ENCODE measurements around the gene WDR86.

WDR86 gene

DNA sequence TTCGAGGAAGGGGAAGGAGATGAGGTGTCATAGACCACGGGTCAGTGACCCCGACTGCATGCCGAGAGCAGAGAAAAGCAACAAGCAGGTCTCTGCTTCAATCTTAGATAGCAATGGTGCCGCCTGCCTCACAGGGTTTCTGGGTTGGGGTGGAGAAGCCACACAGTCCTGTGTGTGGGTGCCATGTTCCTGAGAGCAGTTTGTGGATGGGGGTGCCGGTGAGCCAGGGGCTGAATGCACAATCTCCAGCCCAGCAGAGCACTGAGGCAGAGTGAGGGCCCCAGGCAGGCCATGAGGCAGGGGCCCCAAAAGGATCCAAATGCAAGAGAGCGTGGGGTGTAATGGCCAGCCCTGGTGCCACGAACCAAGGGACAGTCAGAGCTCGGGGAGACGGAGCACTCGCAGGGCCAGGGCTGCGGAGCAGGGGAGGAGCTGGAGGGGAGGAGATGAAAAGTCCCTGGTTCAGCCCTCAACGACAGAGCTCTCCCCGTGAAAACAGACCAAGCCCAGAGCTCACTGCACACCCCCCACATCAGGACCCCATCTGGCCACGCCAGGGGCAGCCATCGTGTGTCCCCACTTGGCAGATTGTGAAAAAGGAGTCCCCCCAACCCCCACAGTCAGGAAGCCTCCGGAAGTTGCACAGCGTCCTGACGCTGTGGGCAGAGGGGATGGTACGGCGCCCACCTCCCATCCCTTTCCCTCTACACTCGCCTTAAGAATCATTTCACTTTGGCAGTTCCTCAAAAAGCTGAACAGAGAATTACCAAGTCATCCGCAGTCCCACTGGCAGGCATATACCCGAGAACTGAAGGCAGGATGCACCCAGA, 19.9 kb downstream of the WDR86 start:
- no peak for DNase-seq

- no peak for DNase-seq
These were observed 20.6 kb downstream of the WDR86 start for GRCh38 chr7:151389096-151389767.

DNA sequence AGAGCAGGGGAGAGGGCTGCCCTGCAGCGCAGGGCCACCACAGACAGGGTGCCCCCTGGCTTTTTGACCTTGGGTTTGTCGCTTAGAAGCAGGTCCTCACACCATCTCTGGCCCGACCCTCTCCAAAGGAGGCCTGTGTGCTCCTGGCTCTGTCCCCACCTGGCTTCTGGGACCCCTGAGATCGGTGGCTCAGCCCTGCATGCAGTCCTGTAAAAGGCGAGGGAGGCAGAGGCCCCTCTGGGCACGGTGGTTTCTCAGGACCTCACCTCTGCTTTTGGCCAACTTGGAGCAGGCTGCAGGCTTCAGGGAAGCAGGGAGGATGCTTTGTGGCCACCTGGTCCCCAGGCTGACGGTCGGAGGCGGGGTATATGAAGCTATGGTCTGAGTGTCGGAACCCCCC, 21.4 kb downstream of the WDR86 start:
- no peak for DNase-seq

GRCh38 chr7:151388007-151388297, 21.9 kb downstream of the WDR86 start:
- DNase-seq, result no peak

GRCh38 chr7:151387161-151388006, 22.5 kb downstream of the WDR86 start:
- DNase-seq, result no peak

DNA sequence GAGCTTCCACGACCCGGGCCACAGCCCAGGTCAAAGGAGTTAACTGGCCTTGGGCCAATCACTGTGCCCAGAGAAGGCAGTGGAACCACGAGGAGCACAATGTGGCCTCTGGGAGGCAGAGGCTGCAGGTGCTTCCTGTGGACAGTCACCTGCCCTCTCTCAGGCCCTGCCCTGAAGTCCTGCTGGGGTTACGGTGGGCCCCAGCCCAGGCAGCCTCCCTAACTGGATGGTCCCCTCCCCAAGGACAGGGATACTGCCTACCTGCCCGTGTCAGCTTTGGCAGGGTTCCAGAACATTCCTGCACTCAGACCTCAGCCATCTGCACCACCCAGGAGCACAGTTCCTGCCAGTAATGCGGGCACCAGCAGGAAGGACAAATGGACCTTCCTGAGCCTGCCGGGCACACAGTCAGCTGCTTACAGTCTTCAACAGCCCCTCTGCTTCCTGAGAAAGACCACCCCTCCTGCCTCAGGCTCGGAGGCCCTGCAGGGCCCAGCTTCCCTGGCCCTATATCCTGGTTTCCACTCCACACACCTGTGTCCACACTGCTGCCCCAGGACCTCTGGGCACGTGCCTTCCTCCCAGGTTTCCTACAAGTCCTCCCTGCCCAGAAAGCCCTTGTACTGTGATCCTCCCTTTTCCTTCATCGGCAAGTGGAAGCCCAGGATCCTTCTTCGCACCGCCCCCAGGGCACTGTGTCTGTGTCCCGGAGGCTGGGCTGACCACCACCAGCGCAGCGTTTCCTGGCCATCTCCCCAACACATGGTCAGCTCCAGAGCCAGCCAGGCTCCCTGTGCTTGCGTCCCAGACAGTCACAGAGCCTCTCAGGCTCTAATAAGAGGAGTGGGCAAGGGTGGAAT, 23.3 kb downstream of the WDR86 start:
- no peak for DNase-seq

DNA sequence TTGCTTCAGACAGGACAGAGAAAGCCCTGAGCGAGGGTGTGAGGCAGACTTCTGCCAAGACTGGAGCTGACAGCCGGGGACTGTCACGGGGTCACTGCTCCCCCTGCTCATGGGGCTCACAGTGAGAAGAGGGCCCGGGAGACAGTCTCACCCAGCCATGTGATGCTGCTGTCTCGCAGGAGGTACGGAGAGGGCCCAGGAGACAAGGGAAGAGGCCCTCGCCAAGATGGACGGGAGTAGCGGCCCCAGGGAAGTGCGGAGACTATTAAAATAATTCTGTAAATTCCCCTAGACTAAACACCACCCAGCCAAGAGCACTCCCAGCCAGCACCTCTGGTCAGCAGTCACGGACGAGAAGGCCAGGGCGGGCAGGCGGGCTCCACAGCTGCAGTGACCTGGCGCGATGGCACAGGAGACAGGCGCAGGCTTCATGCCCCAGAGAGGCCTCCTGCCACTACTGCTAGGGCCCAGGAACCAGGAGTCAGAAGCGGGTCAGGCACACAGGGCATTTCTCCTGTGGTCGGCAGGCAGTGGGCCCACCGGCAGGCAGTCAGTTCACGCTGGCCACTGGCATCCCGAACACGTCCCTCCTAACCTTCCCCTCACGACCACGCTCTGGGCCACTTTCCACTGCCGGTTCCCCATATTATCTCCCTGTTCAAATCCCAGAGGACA, 24.1 kb downstream of the WDR86 start:
- no peak for DNase-seq

- no peak for DNase-seq
These were observed 24.8 kb downstream of the WDR86 start for GRCh38 chr7:151384776-151385625.

DNA sequence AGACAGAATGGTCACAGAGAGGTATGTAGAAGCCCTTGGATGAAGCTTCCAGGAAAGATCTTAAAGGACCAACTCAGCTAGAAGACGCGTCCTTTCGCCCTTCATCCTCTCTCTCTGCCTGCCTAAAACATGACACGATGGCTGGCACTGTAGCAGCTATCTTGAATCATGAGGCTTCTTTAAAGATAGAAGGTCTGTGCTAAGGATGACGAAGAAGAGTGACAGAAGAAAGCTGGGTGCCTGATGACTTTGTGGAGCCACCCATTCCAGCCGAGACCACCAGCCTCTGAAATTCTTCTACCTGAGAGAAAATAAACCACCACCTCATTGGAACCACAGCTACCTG, 25.5 kb downstream of the WDR86 start:
- no peak for DNase-seq

GRCh38 chr7:151383638-151384351, 26.0 kb downstream of the WDR86 start:
- no peak for DNase-seq

GRCh38 chr7:151382079-151382885, 27.6 kb downstream of the WDR86 start:
- peak; percentile 61 for DNase-seq

DNA sequence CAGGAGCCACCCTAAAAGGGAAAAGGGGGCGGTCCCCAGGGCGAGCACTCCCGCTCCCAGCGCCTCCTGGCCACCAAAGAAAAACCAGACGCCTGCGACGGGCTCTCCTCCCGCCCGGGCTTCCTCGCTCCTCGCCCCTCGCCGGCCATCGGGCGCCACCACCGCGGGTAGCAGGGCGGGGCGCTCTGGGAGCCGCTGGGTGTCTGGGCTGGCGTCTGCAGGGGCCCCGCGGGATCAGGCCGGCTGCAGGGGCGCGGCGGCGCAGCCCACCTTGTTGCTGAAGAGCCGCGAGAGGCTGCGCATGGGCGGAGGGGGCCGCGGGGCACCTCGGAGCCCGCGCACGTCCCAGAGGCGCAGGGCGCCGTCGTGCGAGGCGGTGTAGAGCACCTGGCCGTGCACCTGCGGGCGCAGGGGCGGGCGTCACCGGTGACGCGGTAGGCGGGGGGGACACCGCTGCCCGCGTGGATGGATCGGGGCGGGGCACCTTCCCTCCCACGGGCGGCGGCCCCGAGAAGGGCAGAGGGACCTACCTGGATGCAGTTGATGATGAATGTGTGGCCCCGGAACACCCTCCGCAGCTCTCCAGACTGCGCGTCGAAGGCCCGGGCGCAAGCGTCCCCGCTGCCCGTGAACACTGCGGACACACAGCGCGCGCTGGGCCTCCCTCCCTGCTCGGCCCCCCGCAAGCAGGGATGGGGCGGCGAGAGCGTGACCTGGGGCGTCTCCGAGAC, 28.3 kb downstream of the WDR86 start:
- peak; percentile 73 for DNase-seq

DNA sequence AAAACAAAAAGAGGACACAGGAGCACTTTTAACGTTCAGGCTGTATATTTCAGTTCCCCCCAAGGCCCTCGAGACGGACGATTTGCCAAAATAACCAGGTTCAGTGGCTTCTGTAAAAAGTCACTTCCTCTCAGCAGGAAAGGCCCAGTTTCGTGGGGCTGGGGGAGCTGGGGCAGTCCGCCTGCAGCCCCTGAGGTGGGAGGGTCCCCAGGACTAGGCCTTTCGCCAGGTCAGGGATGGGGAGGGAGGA, 28.8 kb downstream of the WDR86 start:
- DNase-seq, result no peak

DNA sequence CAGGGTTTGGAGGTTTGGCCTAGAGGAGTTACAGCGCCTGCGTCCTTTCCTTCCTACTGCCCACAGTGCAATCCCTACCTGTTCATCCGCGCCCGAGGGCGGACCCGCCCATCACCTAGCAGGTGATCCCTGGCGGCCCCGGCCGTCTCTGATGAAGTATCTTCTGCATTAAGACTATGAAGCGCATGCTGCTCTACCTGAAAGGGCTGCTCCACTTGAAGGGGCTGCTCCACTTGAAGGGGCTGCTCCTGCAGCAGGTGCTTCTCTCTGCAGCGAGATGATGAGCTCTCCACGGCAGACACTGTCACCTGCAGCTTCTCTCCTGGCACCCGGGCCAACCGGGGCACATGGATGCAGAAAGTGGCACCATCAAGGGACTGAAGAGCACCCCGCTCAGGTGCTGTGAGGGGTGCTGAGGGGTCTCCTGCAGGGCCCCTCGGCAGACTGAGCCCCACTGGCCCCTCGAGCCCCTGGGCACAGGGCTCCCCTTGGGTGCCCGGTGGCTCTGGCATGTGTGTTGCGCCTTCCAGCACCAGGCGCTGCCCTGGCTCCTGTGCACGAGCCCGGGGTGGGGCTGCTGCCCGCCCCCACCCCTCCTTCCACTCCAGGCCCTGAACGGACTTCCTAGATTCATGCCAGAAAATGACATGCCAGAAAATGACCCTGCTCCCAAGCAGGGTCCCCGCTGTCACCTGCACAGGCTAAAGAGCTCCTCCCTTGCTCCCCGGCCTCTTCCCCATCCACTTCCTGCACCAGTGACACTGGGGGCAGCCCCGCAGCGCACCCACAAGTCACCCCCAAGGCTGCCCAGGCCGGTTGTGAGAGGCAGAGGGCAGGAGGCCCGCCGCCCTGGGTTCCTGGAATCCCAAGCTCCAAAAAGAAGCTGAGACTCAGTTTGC, 29.4 kb downstream of the WDR86 start:
- no peak for DNase-seq

DNA sequence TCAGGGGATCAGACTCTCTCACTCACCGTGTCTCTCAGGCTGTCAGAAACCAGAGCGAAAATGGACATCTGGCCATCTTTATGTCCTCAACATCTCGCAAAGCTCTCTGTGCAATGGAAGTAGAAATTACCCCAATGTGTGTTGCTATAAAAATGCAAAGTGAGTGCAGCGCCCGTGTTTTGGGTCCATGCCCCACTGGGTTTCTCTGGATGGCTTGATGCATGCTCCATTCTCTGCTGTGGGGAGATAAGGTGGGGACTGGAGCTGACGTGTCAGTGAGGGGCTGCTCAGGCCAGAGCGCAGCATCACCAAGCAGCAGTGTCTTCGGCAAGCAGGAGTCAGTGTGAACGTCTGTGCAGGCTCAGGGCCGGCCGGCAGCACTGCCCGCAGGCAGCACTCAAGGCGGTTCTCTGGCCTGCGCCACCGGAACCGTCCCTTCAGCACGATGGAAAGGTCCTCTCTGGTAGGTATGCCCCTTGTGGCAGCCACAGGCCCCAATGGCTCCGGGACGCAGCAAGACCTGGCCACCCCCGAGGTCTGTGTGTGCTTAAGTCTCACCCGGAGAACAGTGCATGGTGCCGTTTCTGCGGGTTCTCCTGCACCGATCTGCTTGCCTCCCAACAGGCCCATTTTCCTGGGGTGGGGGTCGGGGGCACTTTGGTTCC, 30.2 kb downstream of the WDR86 start:
- no peak for DNase-seq

DNA sequence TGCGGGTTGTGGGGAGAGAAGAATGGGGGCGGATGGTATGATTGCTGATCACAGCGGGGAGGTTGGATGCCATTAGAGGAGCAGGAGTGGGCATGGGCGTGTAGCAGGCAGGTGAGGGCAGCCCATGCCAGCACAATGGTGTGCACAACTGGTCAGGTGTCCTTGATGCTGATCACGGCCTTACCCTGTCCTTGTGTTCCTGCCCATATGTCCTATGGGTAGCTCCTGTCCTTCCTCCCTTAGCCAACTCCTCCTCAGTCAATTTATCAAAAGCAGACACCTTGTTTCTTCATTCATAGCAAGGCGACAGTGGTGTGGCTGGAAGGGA, 30.7 kb downstream of the WDR86 start:
- DNase-seq, result no peak

DNA sequence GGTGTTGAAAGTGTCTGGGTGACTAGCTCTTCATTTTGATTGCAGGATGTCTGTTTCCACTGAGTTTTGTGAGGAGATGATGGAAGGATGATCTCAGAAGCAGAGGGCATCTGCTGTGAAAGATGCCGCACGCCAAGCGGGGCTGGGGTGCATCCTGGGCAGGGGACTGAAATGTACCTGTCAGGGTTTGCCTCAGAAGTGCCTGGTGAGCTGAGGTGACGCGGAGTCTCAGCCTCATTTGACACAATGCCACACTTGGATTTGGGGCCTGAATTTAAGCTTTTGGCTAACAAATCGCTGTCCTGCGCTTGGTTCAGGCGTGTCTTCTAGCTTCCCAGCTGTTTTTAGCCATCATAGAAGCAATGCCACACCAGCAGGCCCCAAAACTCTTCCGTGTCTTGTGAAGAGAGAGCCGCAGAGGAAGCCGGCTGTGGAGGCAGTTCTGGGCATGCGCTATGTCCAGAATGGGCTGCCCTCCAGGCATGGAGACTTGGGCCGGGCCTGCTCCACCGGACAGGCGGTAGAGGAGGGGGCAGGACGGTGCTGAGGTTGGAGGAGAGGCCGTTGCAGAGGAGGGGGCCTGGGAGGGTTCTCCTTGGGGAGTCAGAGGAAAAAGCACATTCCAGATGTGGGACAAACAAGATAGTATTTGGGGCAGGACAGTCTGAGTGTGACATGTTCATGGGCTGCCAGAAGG, 31.2 kb downstream of the WDR86 start:
- no peak for DNase-seq
